ENCODE data around the gene SPOCK1.

- TF ChIP-seq, protein P1, sequence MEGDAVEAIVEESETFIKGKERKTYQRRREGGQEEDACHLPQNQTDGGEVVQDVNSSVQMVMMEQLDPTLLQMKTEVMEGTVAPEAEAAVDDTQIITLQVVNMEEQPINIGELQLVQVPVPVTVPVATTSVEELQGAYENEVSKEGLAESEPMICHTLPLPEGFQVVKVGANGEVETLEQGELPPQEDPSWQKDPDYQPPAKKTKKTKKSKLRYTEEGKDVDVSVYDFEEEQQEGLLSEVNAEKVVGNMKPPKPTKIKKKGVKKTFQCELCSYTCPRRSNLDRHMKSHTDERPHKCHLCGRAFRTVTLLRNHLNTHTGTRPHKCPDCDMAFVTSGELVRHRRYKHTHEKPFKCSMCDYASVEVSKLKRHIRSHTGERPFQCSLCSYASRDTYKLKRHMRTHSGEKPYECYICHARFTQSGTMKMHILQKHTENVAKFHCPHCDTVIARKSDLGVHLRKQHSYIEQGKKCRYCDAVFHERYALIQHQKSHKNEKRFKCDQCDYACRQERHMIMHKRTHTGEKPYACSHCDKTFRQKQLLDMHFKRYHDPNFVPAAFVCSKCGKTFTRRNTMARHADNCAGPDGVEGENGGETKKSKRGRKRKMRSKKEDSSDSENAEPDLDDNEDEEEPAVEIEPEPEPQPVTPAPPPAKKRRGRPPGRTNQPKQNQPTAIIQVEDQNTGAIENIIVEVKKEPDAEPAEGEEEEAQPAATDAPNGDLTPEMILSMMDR (IDR thresholded peaks at IDR 0.05): no peak
- TF ChIP-seq POLR2AphosphoS5 (IDR thresholded peaks at IDR 0.05): no peak
Measured at GRCh38 chr5:137325721-137326120, 173.4 kb downstream of the SPOCK1 start.

Measured in transverse colon (tissue), 4 donors.